ENCODE results near the gene GABPB2.

Gene GABPB2

DNA sequence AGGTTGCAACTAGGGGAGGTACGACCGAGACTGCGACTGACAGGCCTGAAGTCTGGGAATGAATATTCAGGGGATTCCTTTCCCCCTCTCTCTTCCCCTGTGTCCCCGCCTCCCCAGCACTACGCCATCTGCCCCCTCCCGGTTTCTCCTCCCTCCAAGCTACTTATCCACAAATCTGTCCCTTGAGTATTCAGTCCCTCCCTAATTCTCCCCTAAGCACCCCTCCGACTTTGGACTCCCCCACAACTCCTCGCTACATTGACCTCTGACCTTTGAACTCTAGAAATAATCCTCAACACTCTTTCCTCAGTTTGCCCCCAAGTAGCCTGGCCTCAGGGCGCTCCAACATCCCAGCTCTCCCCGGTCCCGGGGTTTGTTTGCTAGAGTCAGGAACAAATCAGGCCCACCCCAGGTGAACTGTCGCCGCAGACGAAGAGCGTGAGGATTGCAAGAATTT lies 94.7 kb downstream of the GABPB2 start:
- no peak for DNase-seq

DNA sequence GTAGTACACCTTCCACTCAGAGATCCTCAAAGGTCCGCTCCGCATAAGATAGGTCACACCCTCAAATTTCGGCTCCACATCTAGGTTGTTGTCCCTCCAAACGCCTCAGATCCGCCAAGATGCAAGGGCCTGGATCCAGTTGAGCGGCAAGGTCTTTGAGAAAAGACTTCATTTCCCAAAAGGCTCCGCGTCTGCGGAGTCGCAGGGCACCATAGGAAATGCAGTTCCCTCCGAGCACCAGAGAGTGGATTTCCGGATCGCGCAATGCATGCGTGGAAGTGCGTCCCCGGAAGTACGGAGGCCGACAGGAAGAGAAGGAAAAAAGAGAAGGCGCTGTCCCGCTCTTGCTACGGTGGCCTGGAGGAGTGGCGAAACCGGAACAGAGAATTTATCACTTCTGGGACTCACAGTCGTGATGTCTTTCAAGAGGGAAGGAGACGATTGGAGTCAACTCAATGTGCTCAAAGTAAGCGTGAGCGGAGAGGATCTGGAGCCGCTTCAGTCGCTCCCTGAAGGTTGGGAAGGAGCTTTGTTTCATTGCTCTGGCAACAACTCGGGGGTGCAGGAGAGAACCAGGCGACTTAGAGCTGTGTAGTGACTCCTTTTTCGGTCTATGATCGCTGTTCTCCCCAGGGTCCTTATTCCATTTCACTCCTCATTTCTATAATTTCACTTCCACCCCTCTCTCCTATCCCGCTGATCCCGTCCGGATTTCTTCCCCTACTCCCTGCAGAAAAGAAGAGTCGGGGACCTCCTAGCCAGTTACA lies 95.4 kb downstream of the GABPB2 start, which contains the start of the genes LYSMD1 and SCNM1:
TSS of gene LYSMD1 (minus strand) at position 165 of the 767 bp plus-strand sequence. CDS start 644 bp downstream, outside the sequence.
TSS of gene SCNM1 (plus strand) at position 407 of the 767 bp plus-strand sequence. CDS start at position 416, 9 bp downstream.
- DNase-seq: peak; percentile 98

DNA sequence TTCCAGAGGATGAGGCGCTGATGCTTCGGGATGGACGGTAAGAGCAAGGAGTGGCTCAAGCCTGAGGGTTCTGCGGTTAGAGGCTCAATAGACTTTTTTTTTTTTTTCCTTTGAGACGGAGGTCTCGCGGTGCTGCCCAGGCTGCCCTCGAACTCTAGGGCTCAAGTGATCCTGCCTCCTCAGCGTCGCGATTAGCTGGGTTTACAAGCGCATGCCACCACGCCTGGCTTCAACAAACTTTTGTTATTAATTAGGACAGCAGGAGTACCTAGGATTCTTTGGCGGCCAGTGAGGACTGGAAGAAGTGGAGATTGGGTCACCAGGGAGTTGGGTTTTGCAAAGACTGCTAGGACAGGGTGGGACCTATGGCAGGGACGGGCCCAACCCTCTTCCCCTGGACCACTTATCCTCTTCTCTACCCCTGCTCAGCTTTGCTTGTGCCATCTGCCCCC lies 96.0 kb downstream of the GABPB2 start:
- DNase-seq: no peak

DNA sequence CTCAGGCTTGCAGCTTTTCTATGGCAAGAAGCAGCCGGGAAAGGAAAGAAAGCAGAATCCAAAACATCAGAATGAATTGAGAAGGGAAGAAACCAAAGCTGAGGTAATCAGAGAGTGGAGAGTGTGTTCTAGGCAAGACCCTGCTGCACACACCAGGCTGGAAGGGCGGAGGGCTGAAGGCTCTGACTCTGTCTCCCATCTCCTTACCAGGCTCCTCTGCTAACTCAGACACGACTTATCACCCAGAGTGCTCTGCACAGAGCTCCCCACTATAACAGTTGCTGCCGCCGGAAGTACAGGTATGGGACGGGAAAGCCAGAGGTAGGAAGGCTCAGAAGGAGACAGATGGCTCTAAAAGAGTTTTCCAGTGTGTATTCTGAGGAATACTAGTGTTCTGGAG lies 96.6 kb downstream of the GABPB2 start:
- no peak for DNase-seq

DNA sequence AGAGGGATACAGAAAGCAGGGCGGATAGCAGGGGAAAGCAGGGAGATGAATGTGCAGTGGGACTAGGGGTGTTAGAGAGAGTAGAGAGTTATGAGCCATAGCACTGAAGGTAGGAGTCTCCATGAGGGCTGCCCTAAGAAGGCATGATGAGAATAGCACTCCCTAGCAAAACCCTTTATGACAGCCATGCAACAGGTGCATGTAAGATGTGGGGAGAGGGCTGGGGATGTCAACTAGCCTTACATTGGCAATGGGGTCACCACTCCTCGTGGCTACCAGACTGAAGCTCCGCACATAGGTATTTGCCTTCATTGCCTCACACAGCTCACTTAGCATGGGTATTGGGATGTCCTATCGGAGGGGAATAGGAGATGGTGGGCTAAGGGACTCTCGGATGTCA lies 100.6 kb downstream of the GABPB2 start:
- no peak for DNase-seq
